Keratinocyte (primary cell): ENCODE data around the gene MKX. TPM values are rescaled to one million over a fixed set of nuclear protein-coding genes. Genes with fewer than 3 reads are reported as not detected.

ENCODE experiments used
- DNase-seq: peaks from one replicate; pipeline ENCODE4 v3.0.0-alpha.2; 2011; ENCODE audit warnings: low read depth, missing footprints, low spot score
- FAIRE-seq: peaks from 2 replicates; lab custom pipeline; 2011; peaks lifted over from hg19 to GRCh38; lab: Jason Lieb, UNC
- H2AFZ ChIP-seq: 2 replicates; pipeline ENCODE4 v1.6.0; 2012; ENCODE audit warnings: low read length, control low read depth, inconsistent platforms; ENCODE audit not compliant: control insufficient read depth
- H3K27ac ChIP-seq: 2 replicates; pipeline ENCODE4 v1.5.1; 2011; ENCODE audit warnings: low read length; ENCODE audit not compliant: control insufficient read depth, insufficient read depth
- H3K27me3 ChIP-seq: 3 replicates; pipeline ENCODE4 v1.6.0; 2011; ENCODE audit warnings: low read length; ENCODE audit not compliant: control insufficient read depth, insufficient read depth; ENCODE audit errors: extremely low read depth
- H3K36me3 ChIP-seq, 2 experiments: 2 replicates in 1 of 2; 3 replicates in 1 of 2; pipeline ENCODE4 v1.5.1; 2011; ENCODE audit warnings: low read length in 2 of 2, mild to moderate bottlenecking in 1 of 2; ENCODE audit not compliant: control insufficient read depth in 2 of 2, insufficient read depth in 2 of 2; ENCODE audit errors: extremely low read depth in 1 of 2
- H3K4me1 ChIP-seq: 3 replicates; pipeline ENCODE4 v1.5.1; 2011; ENCODE audit warnings: low read length; ENCODE audit not compliant: control insufficient read depth, insufficient read depth; ENCODE audit errors: extremely low read depth
- H3K4me2 ChIP-seq: 3 replicates; pipeline ENCODE4 v1.6.0; 2011; ENCODE audit warnings: low read depth, low read length; ENCODE audit not compliant: control insufficient read depth, insufficient read depth; ENCODE audit errors: extremely low read depth
- H3K4me3 ChIP-seq, 3 experiments: fragments of 200-600 bp in 1 of 3; sonication (generic) in 1 of 3; 2 replicates in 2 of 3; 3 replicates in 1 of 3; pipeline ENCODE4 v1.5.1; 2011 to 2016; ENCODE audit warnings: low read length in 3 of 3, mild to moderate bottlenecking in 3 of 3, control low read depth in 2 of 3, inconsistent platforms in 1 of 3, low read depth in 1 of 3, mixed read lengths in 1 of 3, mixed run types in 1 of 3, moderate library complexity in 1 of 3; ENCODE audit not compliant: control insufficient read depth in 2 of 3, insufficient read depth in 2 of 3; ENCODE audit errors: extremely low read depth in 1 of 3
- H3K79me2 ChIP-seq: 2 replicates; pipeline ENCODE4 v1.6.0; 2012; ENCODE audit warnings: low read length; ENCODE audit not compliant: control insufficient read depth, insufficient read depth
- H3K9ac ChIP-seq: 3 replicates; pipeline ENCODE4 v1.6.0; 2011; ENCODE audit warnings: low read length; ENCODE audit not compliant: control insufficient read depth, insufficient read depth; ENCODE audit errors: extremely low read depth
- H3K9me1 ChIP-seq: 3 replicates; pipeline ENCODE4 v1.6.0; 2011; ENCODE audit warnings: low read length; ENCODE audit not compliant: control insufficient read depth, insufficient read depth; ENCODE audit errors: extremely low read depth
- H3K9me3 ChIP-seq: 2 replicates; pipeline ENCODE4 v1.5.1; 2012; ENCODE audit warnings: low read depth, low read length; ENCODE audit not compliant: control insufficient read depth
- H4K20me1 ChIP-seq: 3 replicates; pipeline ENCODE4 v1.6.0; 2011; ENCODE audit warnings: low read length; ENCODE audit not compliant: control insufficient read depth, insufficient read depth; ENCODE audit errors: extremely low read depth
- EZH2 ChIP-seq: IDR thresholded peaks from one replicate; pipeline ENCODE4 v1.6.1; 2012; ENCODE audit warnings: inconsistent platforms, mild to moderate bottlenecking, low read length, moderate library complexity
- dilution Hi-C: fragments of 300-500 bp; cut with MboI; formaldehyde crosslinking; loops from one replicate; pipeline ENCODE4 v1.7.0; 2020; ENCODE audit warnings: low sequenced_read_pairs; ENCODE audit not compliant: extremely low pct_ligation_motif_present
- polyA plus RNA-seq, 5 experiments: library from polyadenylated mRNA; depleted of rRNA in 3 of 5; stranded (reverse) in 3 of 5; stranded (forward) in 1 of 5; unstranded in 1 of 5; fragments of >200 nt; gene quantifications; 1 replicate in 1 of 5; 2 replicates in 3 of 5; 3 replicates in 1 of 5; pipeline versions ENCODE4 v1.2.1 to v1.2.3, GENCODE V29; 2011 to 2012; ENCODE audit warnings: missing spikeins in 2 of 5, low read depth in 1 of 5, low replicate concordance in 1 of 5
- TF ChIP-seq, protein P1 (sequence below), 3 experiments: IDR thresholded peaks in 1 of 3; conservative IDR thresholded peaks in 1 of 3; optimal IDR thresholded peaks in 1 of 3; 2 replicates in 2 of 3; 3 replicates in 1 of 3; pipeline versions ENCODE3 to v1.5.1; 2011; ENCODE audit warnings: low read length in 3 of 3, mild to moderate bottlenecking in 3 of 3, moderate library complexity in 2 of 3, control low read depth in 1 of 3, inconsistent platforms in 1 of 3; ENCODE audit not compliant: insufficient read depth in 2 of 3; ENCODE audit errors: extremely low read depth in 1 of 3

The MKX gene
- polyA plus RNA-seq, 1 donor (not counting 4 experiments of a cell fraction or from before 2014, with no cell fraction given), result 0.04 TPM

DNA sequence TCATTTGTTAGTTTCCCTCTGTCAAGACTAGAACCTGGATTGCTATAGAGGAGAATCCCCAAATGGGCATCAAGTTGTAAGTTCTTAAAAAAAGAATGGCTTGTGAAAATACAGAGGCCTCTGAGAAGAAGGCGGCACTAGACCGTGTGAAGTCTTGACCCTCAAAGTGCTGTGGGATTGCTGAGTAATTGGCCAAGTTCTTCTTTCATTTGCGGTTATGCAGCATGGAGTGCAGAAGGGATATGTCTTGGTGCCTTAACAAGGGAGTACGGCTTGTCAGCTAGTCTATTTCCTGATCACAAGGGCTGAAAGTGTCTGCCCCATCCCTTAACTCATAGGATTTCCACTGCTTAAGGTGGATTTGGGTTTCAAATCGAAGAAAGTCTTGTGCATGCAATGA lies 81.2 kb downstream of the MKX start:
- no peaks in the 10 kb centered on the region for H3K9me1 ChIP-seq
- DNase-seq (no peak), FAIRE-seq (no peak)
- H2AFZ ChIP-seq, result no peak overlapping the region
- H3K27me3 ChIP-seq, result no peaks in the 10 kb centered on the region
- H4K20me1 ChIP-seq, result no peaks in the 10 kb centered on the region
- H3K36me3 ChIP-seq, result no peaks in the 10 kb centered on the region
- no peak overlapping the region for H3K4me2 ChIP-seq
- no peak overlapping the region for H3K27ac ChIP-seq
- no peak for TF ChIP-seq EZH2
- TF ChIP-seq, protein P1, sequence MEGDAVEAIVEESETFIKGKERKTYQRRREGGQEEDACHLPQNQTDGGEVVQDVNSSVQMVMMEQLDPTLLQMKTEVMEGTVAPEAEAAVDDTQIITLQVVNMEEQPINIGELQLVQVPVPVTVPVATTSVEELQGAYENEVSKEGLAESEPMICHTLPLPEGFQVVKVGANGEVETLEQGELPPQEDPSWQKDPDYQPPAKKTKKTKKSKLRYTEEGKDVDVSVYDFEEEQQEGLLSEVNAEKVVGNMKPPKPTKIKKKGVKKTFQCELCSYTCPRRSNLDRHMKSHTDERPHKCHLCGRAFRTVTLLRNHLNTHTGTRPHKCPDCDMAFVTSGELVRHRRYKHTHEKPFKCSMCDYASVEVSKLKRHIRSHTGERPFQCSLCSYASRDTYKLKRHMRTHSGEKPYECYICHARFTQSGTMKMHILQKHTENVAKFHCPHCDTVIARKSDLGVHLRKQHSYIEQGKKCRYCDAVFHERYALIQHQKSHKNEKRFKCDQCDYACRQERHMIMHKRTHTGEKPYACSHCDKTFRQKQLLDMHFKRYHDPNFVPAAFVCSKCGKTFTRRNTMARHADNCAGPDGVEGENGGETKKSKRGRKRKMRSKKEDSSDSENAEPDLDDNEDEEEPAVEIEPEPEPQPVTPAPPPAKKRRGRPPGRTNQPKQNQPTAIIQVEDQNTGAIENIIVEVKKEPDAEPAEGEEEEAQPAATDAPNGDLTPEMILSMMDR (optimal IDR thresholded peaks at IDR 0.05 in 1 of 3, IDR thresholded peaks at IDR 0.05 in 1 of 3, conservative IDR thresholded peaks at IDR 0.05 in 1 of 3; ENCODE audit: extremely low read depth in 1 of 3, insufficient read depth in 2 of 3, low read length in 3 of 3), result no peak
- H3K79me2 ChIP-seq, result no peaks in the 10 kb centered on the region
- dilution Hi-C loops, result no loop called here
- H3K4me1 ChIP-seq, result no peaks in the 10 kb centered on the region
- no peaks in the 10 kb centered on the region for H3K9me3 ChIP-seq
- H3K9ac ChIP-seq, result no peak overlapping the region
- no peak overlapping the region for H3K4me3 ChIP-seq

DNA sequence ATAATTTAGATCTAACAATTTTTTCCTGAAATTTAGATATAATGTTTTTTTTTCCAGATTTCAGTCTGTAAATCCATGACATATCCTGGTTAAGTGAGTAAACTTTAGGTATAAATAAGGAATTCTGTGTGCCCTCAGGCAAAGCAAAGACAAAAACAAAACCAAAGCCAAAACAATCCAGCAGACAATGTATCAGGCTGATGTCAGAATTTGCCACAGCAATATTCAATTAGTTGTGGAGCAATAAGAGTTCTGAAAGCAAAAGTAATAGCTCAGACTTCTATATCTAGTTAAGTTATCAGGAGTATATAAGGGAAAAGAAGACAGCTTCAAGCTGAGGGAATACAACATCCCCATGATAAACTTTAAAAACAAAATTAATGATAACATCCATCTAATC lies 82.0 kb downstream of the MKX start:
- FAIRE-seq (no peak), DNase-seq (no peak)
- Histone ChIP-seq H3K27ac (no peak overlapping the region), H3K4me1 (no peaks in the 10 kb centered on the region), H4K20me1 (no peaks in the 10 kb centered on the region), H3K9me3 (no peaks in the 10 kb centered on the region), H3K4me3 (no peak overlapping the region), H3K79me2 (no peaks in the 10 kb centered on the region), H3K9me1 (no peaks in the 10 kb centered on the region), H3K4me2 (no peak overlapping the region), H2AFZ (no peak overlapping the region), H3K27me3 (no peaks in the 10 kb centered on the region), H3K9ac (no peak overlapping the region), H3K36me3 (no peaks in the 10 kb centered on the region)
- TF ChIP-seq, protein P1 (optimal IDR thresholded peaks at IDR 0.05 in 1 of 3, IDR thresholded peaks at IDR 0.05 in 1 of 3, conservative IDR thresholded peaks at IDR 0.05 in 1 of 3; ENCODE audit: extremely low read depth in 1 of 3, insufficient read depth in 2 of 3, low read length in 3 of 3), result no peak
- no peak for TF ChIP-seq EZH2
- dilution Hi-C loops, result no loop called here
